ENCODE data around the gene EMB.

EMB gene

GRCh38 chr5:50406877-50407276 lies 34.2 kb downstream of the EMB start:
- TF ChIP-seq NFIC (IDR thresholded peaks at IDR 0.05) = no peak
- TF ChIP-seq RAD21 (IDR thresholded peaks at IDR 0.05; ENCODE audit: low read depth) = no peak
- no peak for TF ChIP-seq TCF12 (IDR thresholded peaks at IDR 0.05; ENCODE audit: low read depth)
- no peak for TF ChIP-seq REST (IDR thresholded peaks at IDR 0.05; ENCODE audit: low read depth)
- TF ChIP-seq USF1 (IDR thresholded peaks at IDR 0.05) = no peak
- no peak for TF ChIP-seq TAF1 (IDR thresholded peaks at IDR 0.05; ENCODE audit: low read depth)
- no peak for TF ChIP-seq TEAD4 (IDR thresholded peaks at IDR 0.05)
- no peak for TF ChIP-seq CREB1 (IDR thresholded peaks at IDR 0.05; ENCODE audit: low read depth)
- no peak for TF ChIP-seq CEBPB (IDR thresholded peaks at IDR 0.05)
- no peak for TF ChIP-seq EGR1 (IDR thresholded peaks at IDR 0.05)
- no peak for TF ChIP-seq ZBTB7A (IDR thresholded peaks at IDR 0.05; ENCODE audit: low read depth)
- TF ChIP-seq EP300 (IDR thresholded peaks at IDR 0.05; ENCODE audit: borderline replicate concordance) = no peak
- no peak for TF ChIP-seq YY1 (IDR thresholded peaks at IDR 0.05; ENCODE audit: low read depth)
- TF ChIP-seq MAX (IDR thresholded peaks at IDR 0.05) = no peak
- no peak for TF ChIP-seq FOXM1 (IDR thresholded peaks at IDR 0.05; ENCODE audit: borderline replicate concordance, low read depth)

- no peak for TF ChIP-seq EGR1 (IDR thresholded peaks at IDR 0.05)
- TF ChIP-seq USF1 (IDR thresholded peaks at IDR 0.05) = no peak
- TF ChIP-seq MAX (IDR thresholded peaks at IDR 0.05) = no peak
- no peak for TF ChIP-seq CEBPB (IDR thresholded peaks at IDR 0.05)
- no peak for TF ChIP-seq REST (IDR thresholded peaks at IDR 0.05; ENCODE audit: low read depth)
Observed at GRCh38 chr5:50401336-50401735, 39.8 kb downstream of the EMB start.

GRCh38 chr5:50365426-50366251 lies 75.4 kb downstream of the EMB start:
- TF ChIP-seq TEAD4 (IDR thresholded peaks at IDR 0.05) (no peak), EGR1 (IDR thresholded peaks at IDR 0.05) (no peak), TAF1 (IDR thresholded peaks at IDR 0.05; ENCODE audit: low read depth) (no peak), REST (IDR thresholded peaks at IDR 0.05; ENCODE audit: low read depth) (no peak), FOXM1 (IDR thresholded peaks at IDR 0.05; ENCODE audit: borderline replicate concordance, low read depth) (no peak), CREB1 (IDR thresholded peaks at IDR 0.05; ENCODE audit: low read depth) (no peak), RAD21 (IDR thresholded peaks at IDR 0.05; ENCODE audit: low read depth) (no peak), ZBTB7A (IDR thresholded peaks at IDR 0.05; ENCODE audit: low read depth) (no peak), YY1 (IDR thresholded peaks at IDR 0.05; ENCODE audit: low read depth) (no peak), EP300 (IDR thresholded peaks at IDR 0.05; ENCODE audit: borderline replicate concordance) (no peak), TCF12 (IDR thresholded peaks at IDR 0.05; ENCODE audit: low read depth) (no peak), MAX (IDR thresholded peaks at IDR 0.05) (no peak), CEBPB (IDR thresholded peaks at IDR 0.05) (no peak), NFIC (IDR thresholded peaks at IDR 0.05) (no peak)

- no peak for TF ChIP-seq CEBPB (IDR thresholded peaks at IDR 0.05)
- no peak for TF ChIP-seq YY1 (IDR thresholded peaks at IDR 0.05; ENCODE audit: low read depth)
- TF ChIP-seq TEAD4 (IDR thresholded peaks at IDR 0.05) = no peak
- TF ChIP-seq NFIC (IDR thresholded peaks at IDR 0.05) = no peak
- TF ChIP-seq EGR1 (IDR thresholded peaks at IDR 0.05) = no peak
- no peak for TF ChIP-seq FOXM1 (IDR thresholded peaks at IDR 0.05; ENCODE audit: borderline replicate concordance, low read depth)
- TF ChIP-seq MAX (IDR thresholded peaks at IDR 0.05) = no peak
- TF ChIP-seq EP300 (IDR thresholded peaks at IDR 0.05; ENCODE audit: borderline replicate concordance) = no peak
Observed at GRCh38 chr5:50359187-50359586, 81.9 kb downstream of the EMB start.
